Measurements from ENCODE around the gene SRPK1.
"Not testable (repeated sequence)": the region's sequence is repeated elsewhere in the genome, so short reads cannot be mapped to it uniquely, and the experiment has no call there.

SRPK1 gene

GRCh38 chr6:35933844-35934243, 12.9 kb upstream of the SRPK1 start:
- no peak for DNase-seq (ENCODE audit: low read depth, low spot score)
- H3K27ac ChIP-seq, result no peak overlapping the region

- not testable (repeated sequence) for H3K27ac ChIP-seq; DNase-seq (ENCODE audit: low read depth, low spot score)
Observed at GRCh38 chr6:35931873-35932272, 11.0 kb upstream of the SRPK1 start.

- no peak for DNase-seq (ENCODE audit: low read depth, low spot score)
- no peak overlapping the region for H3K27ac ChIP-seq
Observed at GRCh38 chr6:35931120-35931561, 10.2 kb upstream of the SRPK1 start.

GRCh38 chr6:35929601-35930000, 8.7 kb upstream of the SRPK1 start:
- H3K27ac ChIP-seq, result no peak overlapping the region
- no peak for DNase-seq (ENCODE audit: low read depth, low spot score)

GRCh38 chr6:35926509-35927215, 5.8 kb upstream of the SRPK1 start:
- H3K27ac ChIP-seq, result no peak overlapping the region
- no peak for DNase-seq (ENCODE audit: low read depth, low spot score)

- no peak for DNase-seq (ENCODE audit: low read depth, low spot score)
- H3K27ac ChIP-seq, result no peak overlapping the region
Observed at GRCh38 chr6:35925961-35926360, 5.1 kb upstream of the SRPK1 start.

GRCh38 chr6:35924146-35924545, 3.2 kb upstream of the SRPK1 start:
- no peak for DNase-seq (ENCODE audit: low read depth, low spot score)
- H3K27ac ChIP-seq, result no peak overlapping the region

- H3K27ac ChIP-seq, result no peak overlapping the region
- DNase-seq (ENCODE audit: low read depth, low spot score), result no peak
Observed at GRCh38 chr6:35922139-35922554, 1.2 kb upstream of the SRPK1 start.

- no peak for DNase-seq (ENCODE audit: low read depth, low spot score)
Observed at GRCh38 chr6:35919827-35920751, 809 bp downstream of the SRPK1 start.

GRCh38 chr6:35919085-35919826, 1.6 kb downstream of the SRPK1 start:
- peak overlapping the region; percentile 89 for H3K27ac ChIP-seq
- DNase-seq (ENCODE audit: low read depth, low spot score), result peak; percentile 72

More at GRCh38 chr6:35919827-35920751, 809 bp downstream of the SRPK1 start:
- H3K27ac ChIP-seq, result peak overlapping the region; percentile 89

GRCh38 chr6:35916893-35917292, 4.0 kb downstream of the SRPK1 start:
- not testable (repeated sequence) for DNase-seq (ENCODE audit: low read depth, low spot score); H3K27ac ChIP-seq

GRCh38 chr6:35916056-35916455, 4.8 kb downstream of the SRPK1 start:
- no peak overlapping the region for H3K27ac ChIP-seq
- no peak for DNase-seq (ENCODE audit: low read depth, low spot score)

GRCh38 chr6:35914536-35914935, 6.4 kb downstream of the SRPK1 start:
- no peak for DNase-seq (ENCODE audit: low read depth, low spot score)
- no peak overlapping the region for H3K27ac ChIP-seq

GRCh38 chr6:35911871-35912653, 8.8 kb downstream of the SRPK1 start:
- no peak for DNase-seq (ENCODE audit: low read depth, low spot score)
- no peak overlapping the region for H3K27ac ChIP-seq

- DNase-seq (ENCODE audit: low read depth, low spot score), result not testable (repeated sequence)
Observed at GRCh38 chr6:35909571-35909970, 11.3 kb downstream of the SRPK1 start.

GRCh38 chr6:35908753-35909401, 12.0 kb downstream of the SRPK1 start:
- H3K27ac ChIP-seq, result not testable (repeated sequence)

More at GRCh38 chr6:35909571-35909970, 11.3 kb downstream of the SRPK1 start:
- H3K27ac ChIP-seq, result not testable (repeated sequence)

GRCh38 chr6:35907750-35908149, 13.1 kb downstream of the SRPK1 start:
- no peak overlapping the region for H3K27ac ChIP-seq
- DNase-seq (ENCODE audit: low read depth, low spot score), result no peak

More at GRCh38 chr6:35908753-35909401, 12.0 kb downstream of the SRPK1 start:
- DNase-seq (ENCODE audit: low read depth, low spot score), result not testable (repeated sequence)

GRCh38 chr6:35906499-35906846, 14.4 kb downstream of the SRPK1 start:
- H3K27ac ChIP-seq, result peak overlapping the region; percentile 10
- DNase-seq (ENCODE audit: low read depth, low spot score), result no peak

GRCh38 chr6:35905841-35906498, 14.9 kb downstream of the SRPK1 start:
- peak overlapping the region; percentile 10 for H3K27ac ChIP-seq
- no peak for DNase-seq (ENCODE audit: low read depth, low spot score)

Measured in epithelial cell of prostate (primary cell).